K562 (cell line): Measurements from ENCODE around the gene SMIM41. TPM values are rescaled to one million over a fixed set of nuclear protein-coding genes. Genes with fewer than 3 reads are reported as not detected.

Experiments
- ATF3 ChIP-seq, 2 experiments: fragments of 450-650 bp in 1 of 2; sonication (generic) in 1 of 2; formaldehyde crosslinking in 1 of 2; IDR thresholded peaks in 1 of 2; conservative IDR thresholded peaks in 1 of 2; 2 replicates each; pipeline versions ENCODE4 v1.6.1 to v1.8.1; 2016 to 2023; ENCODE audit warnings: mild to moderate bottlenecking in 2 of 2, moderate library complexity in 2 of 2, inconsistent platforms in 1 of 2, missing genetic modification reagents in 1 of 2
- BCL6 ChIP-seq: fragments of 250-450 bp; sonication (Bioruptor Pico); IDR thresholded peaks from 2 replicates; pipeline ENCODE4 v1.4.0; 2020
- BDP1 ChIP-seq: IDR thresholded peaks from 3 replicates; pipeline ENCODE4 v1.6.1; 2011; ENCODE audit not compliant: insufficient read length, insufficient read depth
- CREM ChIP-seq: IDR thresholded peaks from 2 replicates; pipeline ENCODE4 v1.6.1; 2014; ENCODE audit warnings: antibody characterized with exemption, low read depth
- DLX4 ChIP-seq: fragments of 250-450 bp; sonication (Bioruptor Pico); IDR thresholded peaks from 2 replicates; pipeline ENCODE4 v1.6.1; 2021; ENCODE audit warnings: mild to moderate bottlenecking
- DNMT1 ChIP-seq: fragments of 450-650 bp; IDR thresholded peaks from 2 replicates; pipeline ENCODE4 v1.6.1; 2016; ENCODE audit warnings: antibody characterized with exemption, mild to moderate bottlenecking
- ELK3 ChIP-seq: fragments of 450-650 bp; formaldehyde crosslinking; IDR thresholded peaks from 2 replicates; pipeline ENCODE4 v1.4.0; 2020; ENCODE audit warnings: mild to moderate bottlenecking
- FOSL1 ChIP-seq: fragments of 200-800 bp; sonication (Bioruptor generic); conservative IDR thresholded peaks from 2 replicates; pipeline ENCODE4 v1.6.1; 2016; ENCODE audit warnings: missing genetic modification characterization, missing compliant biosample characterization
- GTF2E2 ChIP-seq: fragments of 200-800 bp; sonication (Bioruptor generic); IDR thresholded peaks from 2 replicates; pipeline ENCODE4 v1.6.1; 2016; ENCODE audit warnings: missing genetic modification characterization, missing compliant biosample characterization
- MYNN ChIP-seq, 2 experiments: sonication (generic); formaldehyde crosslinking in 1 of 2; IDR thresholded peaks; 2 replicates each; pipeline versions ENCODE4 v1.5.0 to v1.6.1; 2016 to 2020; ENCODE audit warnings: antibody characterized with exemption in 1 of 2, missing genetic modification reagents in 1 of 2
- NONO ChIP-seq, 2 experiments: fragments of 200-400 bp in 1 of 2; fragments of 450-650 bp in 1 of 2; formaldehyde crosslinking in 1 of 2; IDR thresholded peaks; 2 replicates each; pipeline ENCODE4 v1.6.1; 2017; ENCODE audit warnings: low read depth in 2 of 2, mild to moderate bottlenecking in 2 of 2, moderate library complexity in 2 of 2, low read length in 1 of 2
- NR2C2 ChIP-seq, 2 experiments: fragments of 200-800 bp in 1 of 2; sonication (Bioruptor generic) in 1 of 2; sonication (generic) in 1 of 2; formaldehyde crosslinking in 1 of 2; IDR thresholded peaks; 2 replicates each; pipeline versions ENCODE4 v1.6.1 to v1.8.0; 2016 to 2022; ENCODE audit warnings: mild to moderate bottlenecking in 1 of 2, missing compliant biosample characterization in 1 of 2, missing genetic modification characterization in 1 of 2, missing genetic modification reagents in 1 of 2
- POLR2A ChIP-seq: fragments of 450-650 bp; conservative IDR thresholded peaks from 2 replicates; pipeline ENCODE4 v1.6.1; 2016
- POLR2AphosphoS2 ChIP-seq: IDR thresholded peaks from 2 replicates; pipeline ENCODE4 v1.6.1; 2012; ENCODE audit warnings: low read length, improper control_type of control experiment
- SFPQ ChIP-seq: fragments of 200-400 bp; formaldehyde crosslinking; IDR thresholded peaks from 2 replicates; pipeline ENCODE4 v1.6.1; 2017; ENCODE audit warnings: mild to moderate bottlenecking, low read depth, low read length, moderate library complexity
- ZBTB11 ChIP-seq, 3 experiments: fragments of 200-800 bp in 1 of 3; fragments of 250-450 bp in 1 of 3; fragments of 450-650 bp in 1 of 3; sonication (Bioruptor Pico) in 1 of 3; sonication (Bioruptor generic) in 1 of 3; formaldehyde crosslinking in 1 of 3; IDR thresholded peaks; 2 replicates each; pipeline versions ENCODE4 v1.6.1 to v1.8.0; 2016 to 2022; ENCODE audit warnings: mild to moderate bottlenecking in 2 of 3, missing genetic modification characterization in 2 of 3, missing compliant biosample characterization in 1 of 3, moderate library complexity in 1 of 3
- ZBTB7A ChIP-seq: IDR thresholded peaks from 2 replicates; pipeline ENCODE4 v1.6.1; 2011; ENCODE audit warnings: low read depth, mild to moderate bottlenecking, low read length, moderate library complexity, borderline replicate concordance; ENCODE audit not compliant: control insufficient read depth
- ZNF134 ChIP-seq: fragments of 250-450 bp; sonication (Bioruptor Pico); conservative IDR thresholded peaks from 2 replicates; pipeline ENCODE4 v1.4.0; 2020
- ZNF165 ChIP-seq: fragments of 250-450 bp; sonication (Bioruptor Pico); IDR thresholded peaks from 2 replicates; pipeline ENCODE4 v1.4.0; 2020; ENCODE audit warnings: borderline replicate concordance
- polyA plus RNA-seq, 8 experiments: library from polyadenylated mRNA; depleted of rRNA in 4 of 8; stranded (reverse) in 5 of 8; unstranded in 3 of 8; fragments of >200 nt; fragmentation: Nextera tagmentation in 2 of 8; fragmentation: Illumina TruSeq in 1 of 8; extraction: Ambion mirVana in 2 of 8; extraction: Trizol in 1 of 8; gene quantifications; 2 replicates each; pipeline versions ENCODE4 v1.2.1 to v1.2.3, GENCODE V29; 2011 to 2014; ENCODE audit warnings: inconsistent platforms in 1 of 8, missing spikeins in 1 of 8
- total RNA-seq, 7 experiments: library from RNA; depleted of rRNA in 6 of 7; stranded (reverse); fragments of >200 nt in 6 of 7; fragmentation: Illumina TruSeq in 2 of 7; extraction: Trizol in 2 of 7; gene quantifications; 2 replicates each; pipeline versions ENCODE4 v1.2.1 to v1.2.3, GENCODE V29; 2011 to 2021; ENCODE audit warnings: low replicate concordance in 1 of 7

The SMIM41 gene
- total and polyA plus RNA-seq, 9 of the 15 experiments (the other 6 are each of a cell fraction or from before 2014, with no cell fraction given) = not detected

- no peak for TF ChIP-seq NR2C2 (CRISPR knock-in tag; IDR thresholded peaks at IDR 0.05)
- no peak for TF ChIP-seq NR2C2 (tag; IDR thresholded peaks at IDR 0.05)
- peak; percentile 90 for TF ChIP-seq CREM
- no peak for TF ChIP-seq POLR2AphosphoS2
- TF ChIP-seq DNMT1 = no peak
- no peak for TF ChIP-seq ZNF165 (CRISPR knock-in tag)
- no peak for TF ChIP-seq ATF3 (IDR thresholded peaks at IDR 0.05)
- TF ChIP-seq ATF3 (CRISPR knock-in tag; conservative IDR thresholded peaks at IDR 0.05) = no peak
- TF ChIP-seq SFPQ = no peak
- no peak for TF ChIP-seq DLX4
- TF ChIP-seq ELK3 = no peak
- no peak for TF ChIP-seq ZBTB7A
- TF ChIP-seq FOSL1 = 0 out of 2 replicates have a peak, but pooled peaks have one; percentile 21
- no peak for TF ChIP-seq ZNF134 (CRISPR knock-in tag)
- TF ChIP-seq POLR2A = no peak
- TF ChIP-seq GTF2E2 = no peak
- no peak for TF ChIP-seq BCL6 (CRISPR knock-in tag)
- TF ChIP-seq NONO (IDR thresholded peaks at IDR 0.05; ENCODE audit: low read depth in 2 of 2, low read length in 1 of 2) = 0 out of 4 replicates have a peak, but pooled peaks of 1 of the 2 experiments have one; percentile 25
- no peak for TF ChIP-seq BDP1
- no peak for TF ChIP-seq ZBTB11 (CRISPR knock-in tag; IDR thresholded peaks at IDR 0.05)
- no peak for TF ChIP-seq MYNN (IDR thresholded peaks at IDR 0.05)
- no peak for TF ChIP-seq MYNN (CRISPR knock-in tag; IDR thresholded peaks at IDR 0.05)
Observed at GRCh38 chr12:52036587-52037171, 42.8 kb upstream of the SMIM41 start (continued).
